ENCODE data around the gene STARD9.
"Not testable (repeated sequence)": the region's sequence is repeated elsewhere in the genome, so short reads cannot be mapped to it uniquely, and the experiment has no call there.

Gene STARD9

DNA sequence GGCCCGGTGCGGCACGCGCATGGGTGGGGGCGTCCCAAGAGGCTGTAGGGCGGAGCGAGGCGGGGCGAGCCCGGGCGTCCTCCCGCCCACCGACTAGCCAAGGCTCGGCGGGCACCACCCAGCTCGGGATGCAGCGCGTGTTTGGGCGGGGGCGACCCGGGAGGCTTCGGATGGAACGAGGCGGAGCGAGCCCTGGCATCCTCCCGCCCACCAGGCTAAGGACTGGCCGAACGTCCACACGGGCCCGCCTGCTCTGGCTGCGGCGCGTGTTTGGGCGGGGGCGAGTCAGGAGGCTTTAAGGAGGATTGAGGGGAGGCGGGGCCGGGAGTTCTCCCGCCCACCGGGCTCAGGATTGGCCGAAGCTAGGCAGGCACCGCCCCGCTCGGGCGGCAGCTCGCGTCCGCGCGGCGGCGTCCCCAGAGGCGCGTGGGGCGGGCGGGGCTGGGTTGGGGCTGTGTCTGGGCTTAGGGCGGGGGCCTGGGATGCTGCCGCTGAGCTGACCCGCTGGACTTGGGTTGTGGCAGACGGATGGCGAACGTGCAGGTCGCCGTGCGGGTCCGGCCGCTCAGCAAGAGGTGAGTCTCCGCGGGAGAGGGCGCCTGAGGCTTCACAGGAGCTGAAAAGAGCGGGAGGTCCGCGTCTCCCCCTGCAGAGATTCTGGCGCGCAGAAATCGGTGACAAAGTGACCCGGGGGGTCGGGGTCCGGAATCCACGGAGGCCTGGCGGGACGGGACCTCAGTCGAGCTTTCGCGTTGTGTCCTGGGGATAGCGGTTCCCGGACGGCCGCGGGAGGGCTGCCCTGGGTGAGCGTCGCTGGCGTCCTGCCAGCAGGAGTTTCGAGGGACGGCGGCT, at the start of gene STARD9:
TSS of gene STARD9 (plus strand) at position 419 of the 852 bp plus-strand sequence. CDS start at position 529, 110 bp downstream.
- peak; percentile 96 for DNase-seq

DNA sequence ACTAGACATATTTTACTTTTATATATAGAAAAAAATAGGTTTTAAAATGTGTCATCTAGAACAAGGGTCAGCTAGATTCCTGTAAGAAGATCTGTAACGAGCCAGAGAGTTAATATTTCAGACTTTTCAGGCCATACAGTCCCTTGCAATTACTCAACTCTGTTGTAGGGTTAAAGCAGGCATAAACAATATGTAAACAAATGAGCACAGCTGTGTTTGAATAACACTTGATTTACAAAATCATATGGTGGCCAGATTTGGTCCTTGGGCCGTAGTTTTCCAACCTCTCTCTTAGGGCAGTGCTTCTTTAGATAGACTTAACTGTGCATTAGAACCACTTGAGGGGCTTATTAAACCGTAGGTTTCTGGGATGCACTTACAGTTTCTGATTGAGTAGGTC, 46.4 kb upstream of the STARD9 start:
- no peak for DNase-seq

DNA sequence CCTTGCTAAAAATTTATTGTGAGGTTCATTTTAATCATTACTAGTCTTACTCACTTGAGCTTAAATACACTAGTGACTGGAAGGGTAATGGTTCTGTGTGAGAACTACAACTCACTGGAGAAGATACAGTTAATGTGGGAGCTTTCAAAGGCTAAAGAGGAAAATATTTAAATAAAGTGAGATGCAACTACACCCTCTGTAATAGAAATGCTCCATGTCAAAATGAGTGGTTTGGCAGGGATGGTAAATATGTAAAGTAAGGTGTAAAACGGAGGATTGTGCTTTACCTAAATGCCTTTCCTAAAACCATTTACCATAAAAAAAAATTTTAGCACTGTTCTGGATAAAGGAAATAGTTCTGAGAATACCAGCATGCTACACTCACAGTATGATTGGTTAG, 42.2 kb upstream of the STARD9 start:
- DNase-seq, result no peak

DNA sequence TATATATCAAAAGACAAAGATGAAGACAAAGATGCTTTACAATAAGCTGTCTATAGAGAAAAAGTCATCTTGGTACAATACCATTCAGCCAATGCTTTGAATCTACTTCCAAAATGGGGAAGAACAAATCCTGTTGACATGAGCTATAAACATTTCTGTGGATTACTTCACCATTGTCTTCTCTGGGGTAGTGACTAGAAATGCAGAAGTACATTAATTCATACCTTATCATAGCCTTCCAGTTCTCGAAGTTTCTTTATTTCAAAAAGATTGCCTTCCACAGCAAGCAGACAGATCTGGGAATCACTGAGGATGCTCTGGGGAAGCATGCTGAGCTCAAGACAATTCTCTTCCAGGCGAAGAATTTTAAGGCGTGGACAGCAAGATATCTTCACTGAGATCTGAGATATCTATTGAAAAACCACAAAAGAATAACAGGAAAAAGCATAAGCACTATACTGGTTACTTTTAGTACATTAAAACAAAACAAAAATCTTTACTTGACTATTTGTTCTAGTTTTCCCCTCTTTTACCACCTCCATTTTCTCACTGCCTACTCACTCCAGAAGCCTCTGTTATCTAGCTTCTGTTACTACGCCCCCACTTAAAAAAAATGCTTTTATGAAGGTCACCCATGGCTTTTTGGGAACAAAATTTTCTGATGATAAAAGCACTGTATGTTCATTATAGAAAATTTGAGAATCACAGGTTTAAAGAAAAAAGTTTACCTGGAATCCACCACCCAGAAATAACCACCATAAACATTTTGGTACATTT, 30.4 kb upstream of the STARD9 start:
- DNase-seq, result no peak

DNA sequence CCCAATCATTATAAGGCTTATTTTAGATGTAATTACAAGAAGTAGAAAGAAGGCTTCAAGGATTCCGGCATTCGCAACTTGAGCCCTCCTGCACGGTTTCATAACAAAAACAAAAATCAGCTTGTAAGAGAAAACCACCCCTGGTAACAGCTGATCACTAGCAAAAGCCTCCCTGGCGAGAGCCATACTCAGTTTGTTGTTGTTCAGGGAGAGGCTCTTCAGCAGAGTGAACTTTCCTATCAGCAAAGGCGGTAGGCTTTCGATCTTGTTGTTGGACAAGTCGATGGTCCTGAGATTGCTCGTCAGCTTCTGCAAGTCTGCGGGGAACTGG, 27.5 kb upstream of the STARD9 start:
- DNase-seq, result no peak

DNA sequence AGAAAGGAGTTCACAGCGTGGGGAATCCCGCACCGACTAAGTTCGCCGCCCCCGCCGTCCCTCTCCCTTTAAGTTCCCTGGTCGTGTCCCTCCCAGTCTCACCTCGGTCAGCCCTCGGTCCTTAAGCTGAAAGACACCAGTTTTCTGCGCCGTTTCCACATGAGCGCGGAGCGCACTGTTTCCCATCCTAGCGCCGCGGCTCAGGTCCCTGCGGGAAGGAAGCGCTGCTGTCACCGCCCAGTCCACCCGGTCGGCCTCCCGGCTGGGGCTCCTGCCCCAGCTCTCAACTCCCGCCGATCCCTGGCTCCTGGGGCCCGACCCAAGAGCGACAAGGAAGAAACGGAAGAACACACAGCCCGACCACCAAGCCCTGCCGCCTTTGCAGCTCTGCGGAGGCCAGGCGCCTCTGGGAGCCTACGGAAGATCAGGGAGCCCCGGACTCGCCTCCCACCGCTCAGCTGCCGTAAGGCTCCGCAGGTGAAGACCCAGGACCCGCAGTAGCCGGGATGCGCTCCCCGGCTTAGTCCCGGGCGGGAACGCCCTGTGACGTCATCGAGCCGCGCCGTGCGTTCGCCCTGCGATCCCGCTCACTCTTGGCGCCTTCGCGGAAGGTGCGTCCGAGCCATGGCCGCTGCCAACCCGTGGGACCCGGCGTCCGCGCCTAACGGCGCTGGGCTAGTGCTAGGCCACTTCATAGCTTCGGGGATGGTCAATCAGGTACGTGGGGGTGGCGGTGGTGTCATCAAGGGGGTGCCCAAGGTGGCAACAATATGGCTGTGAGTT, 27.0 kb upstream of the STARD9 start, which contains the start of the genes HAUS2 and LRRC57:
TSS of gene HAUS2 (plus strand) at position 590 of the 783 bp plus-strand sequence. CDS start at position 625, 35 bp downstream.
TSS of gene LRRC57 (minus strand) at position 545 of the 783 bp plus-strand sequence. CDS start at position 186, 359 bp downstream.
- DNase-seq, result peak; percentile 87

DNA sequence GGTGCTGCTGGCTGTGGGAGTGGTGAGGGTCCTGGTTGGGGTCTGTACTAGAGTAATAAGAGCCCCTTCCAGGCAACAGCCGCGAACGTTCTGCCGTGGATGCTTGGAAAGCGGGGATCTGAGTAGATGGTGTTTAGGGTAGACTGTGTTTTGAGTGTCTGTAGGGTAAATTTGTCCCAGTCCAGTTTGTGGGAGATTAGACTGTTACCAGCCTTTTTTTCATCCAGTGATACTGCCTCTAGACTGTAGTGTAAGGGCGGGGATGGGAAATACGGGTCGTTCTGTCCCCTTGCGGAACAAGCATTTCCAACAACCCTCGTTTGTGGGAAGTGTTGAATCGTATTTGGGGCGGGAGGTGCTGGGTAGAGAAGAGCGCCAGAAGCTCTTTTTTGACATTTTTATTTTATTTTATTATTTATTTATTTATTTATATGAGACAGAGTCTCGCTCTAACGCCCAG, 26.3 kb upstream of the STARD9 start:
- DNase-seq, result no peak

DNA sequence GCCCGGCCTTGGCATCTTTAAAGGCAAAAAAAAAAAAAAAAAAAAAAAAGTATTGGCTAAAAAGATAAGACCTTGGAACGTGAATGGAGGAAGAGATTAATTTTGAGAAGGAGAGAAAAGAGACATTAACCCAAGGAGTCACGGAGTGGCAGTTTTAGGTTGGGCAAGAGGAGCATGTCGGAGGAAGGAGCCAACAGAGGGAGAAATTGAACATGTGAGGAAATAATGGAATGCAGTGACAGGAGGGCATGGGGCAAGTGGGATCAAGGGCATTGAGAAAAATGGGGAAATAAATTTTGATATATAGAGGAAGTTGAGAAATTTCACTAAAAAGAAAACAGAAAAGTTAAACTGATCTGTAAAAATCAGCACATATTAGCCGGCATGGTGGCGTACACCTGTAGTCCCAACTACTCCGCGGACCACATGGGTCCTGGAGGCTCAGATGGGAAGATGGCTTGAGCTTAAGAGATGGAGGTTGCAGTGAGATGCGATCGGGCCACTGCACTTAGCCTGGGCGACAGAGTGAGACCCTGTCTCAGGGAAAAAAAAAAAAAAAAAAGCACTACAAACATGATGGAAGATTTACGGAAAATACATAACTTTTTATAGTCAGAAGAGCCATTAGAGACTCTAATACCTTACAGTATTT, 25.5 kb upstream of the STARD9 start:
- no peak for DNase-seq

DNA sequence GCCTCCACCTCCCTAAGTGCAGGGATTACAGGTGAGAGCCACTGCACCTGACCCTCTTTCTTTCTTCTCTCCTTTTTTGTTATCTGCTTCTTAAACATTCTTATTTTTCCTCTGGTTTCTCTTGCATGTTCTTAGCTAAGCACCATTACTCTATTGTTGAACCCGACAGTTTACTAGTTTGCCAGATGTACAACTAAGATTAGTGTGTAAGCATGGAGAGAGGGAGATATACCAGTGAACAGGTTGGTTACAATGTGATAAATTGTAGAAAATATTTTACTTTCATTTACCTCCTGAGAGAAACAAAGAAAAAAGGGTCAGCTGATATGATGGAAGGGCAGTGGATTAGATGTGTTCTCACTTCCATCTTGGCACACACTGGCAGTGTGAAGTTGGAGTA, 21.9 kb upstream of the STARD9 start:
- no peak for DNase-seq

DNA sequence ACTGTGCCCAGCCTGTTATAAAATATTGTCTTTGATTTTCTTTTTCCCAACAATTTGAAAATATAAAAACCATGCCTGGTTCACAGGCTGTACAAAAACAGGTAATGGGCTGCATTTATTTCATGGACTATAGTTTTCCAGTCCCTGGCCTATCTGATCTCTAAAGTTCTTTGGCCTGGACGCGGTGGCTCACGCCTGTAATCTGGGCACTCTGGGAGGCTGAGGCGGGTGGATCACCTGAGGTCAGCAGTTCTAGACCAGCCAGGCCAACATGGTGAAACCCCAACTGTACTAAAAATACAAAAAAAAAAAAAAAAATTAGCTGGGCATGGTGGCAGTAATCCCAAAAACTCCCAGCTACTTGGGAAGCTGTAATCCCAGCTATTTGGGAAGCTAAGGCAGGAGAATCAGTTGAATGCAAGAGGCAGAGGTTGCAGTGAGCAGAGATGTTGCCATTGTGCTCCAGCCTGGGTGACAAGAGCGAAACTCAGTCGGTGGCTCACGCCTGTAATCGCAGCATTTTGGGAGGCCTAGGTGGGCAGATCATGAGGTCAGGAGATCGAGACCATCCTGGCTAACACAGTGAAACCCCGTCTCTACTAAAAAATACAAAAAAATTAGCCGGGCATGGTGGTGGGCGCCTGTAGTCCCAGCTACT, 18.7 kb upstream of the STARD9 start:
- DNase-seq, result not testable (repeated sequence)

DNA sequence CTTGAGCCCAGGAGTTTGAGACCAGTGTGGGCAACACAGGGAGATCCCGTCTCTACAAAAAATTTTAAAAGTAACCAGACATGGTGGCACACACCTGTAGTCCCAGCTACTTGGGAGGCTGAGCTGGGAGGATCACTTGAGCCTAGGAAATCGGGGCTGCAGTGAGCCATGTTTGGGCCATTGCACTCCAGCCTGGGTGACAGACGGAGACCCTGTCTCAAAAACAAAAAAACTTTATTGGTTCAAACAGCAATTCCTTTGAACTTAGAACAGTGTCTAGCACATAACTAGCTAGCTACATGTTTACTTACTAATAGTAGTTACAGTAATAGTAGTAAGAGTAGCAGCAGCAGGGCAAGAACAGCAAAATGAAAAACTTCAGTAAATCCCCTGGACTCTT, 16.7 kb upstream of the STARD9 start:
- DNase-seq, result no peak

DNA sequence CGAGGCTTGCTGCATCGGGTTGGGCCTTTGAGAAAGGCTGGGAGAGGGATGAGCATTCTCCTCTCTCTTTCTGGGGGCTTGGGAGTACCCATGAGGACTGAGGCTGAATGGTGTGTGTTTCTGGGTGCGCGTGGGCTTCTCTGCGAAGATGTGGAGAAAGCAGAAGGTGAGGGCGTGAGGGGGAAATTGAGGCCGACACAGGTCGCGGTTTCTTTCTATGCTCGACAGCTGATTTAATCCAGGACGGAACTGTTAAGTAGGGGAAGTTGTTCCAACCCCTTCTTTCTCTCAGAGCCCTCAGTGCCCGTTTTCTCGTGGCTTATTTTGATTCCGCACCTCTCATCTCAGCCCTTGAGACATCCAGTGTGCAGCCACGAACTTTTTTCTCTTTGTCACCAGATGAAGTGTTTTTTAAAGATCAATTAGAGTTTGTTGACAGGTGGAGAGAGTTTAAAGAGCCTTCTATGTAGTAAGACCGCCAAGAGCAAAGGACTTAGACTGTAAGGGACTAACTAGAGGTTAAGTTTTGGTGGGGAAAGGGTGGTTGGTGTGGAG, 711 bp downstream of the STARD9 start:
- no peak for DNase-seq

DNA sequence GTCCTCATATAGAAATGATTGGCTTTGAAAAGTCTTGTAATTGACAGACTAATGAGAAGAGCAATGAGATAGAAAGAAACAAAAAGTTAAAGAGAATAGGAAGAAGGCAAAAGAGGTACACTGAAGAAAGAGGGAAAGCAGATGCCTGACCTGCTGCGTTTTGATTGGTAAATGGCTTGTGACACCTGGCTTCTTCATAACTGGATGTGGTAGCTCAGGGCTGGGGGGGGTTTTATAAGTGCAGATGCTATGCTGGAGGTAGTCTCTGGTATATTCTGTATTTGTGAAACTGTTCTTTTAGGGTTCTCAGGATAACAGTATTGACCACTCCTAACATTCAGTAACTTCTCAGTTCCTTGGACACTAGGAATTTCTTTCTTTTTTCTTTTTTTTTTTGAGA, 1.4 kb downstream of the STARD9 start:
- no peak for DNase-seq

DNA sequence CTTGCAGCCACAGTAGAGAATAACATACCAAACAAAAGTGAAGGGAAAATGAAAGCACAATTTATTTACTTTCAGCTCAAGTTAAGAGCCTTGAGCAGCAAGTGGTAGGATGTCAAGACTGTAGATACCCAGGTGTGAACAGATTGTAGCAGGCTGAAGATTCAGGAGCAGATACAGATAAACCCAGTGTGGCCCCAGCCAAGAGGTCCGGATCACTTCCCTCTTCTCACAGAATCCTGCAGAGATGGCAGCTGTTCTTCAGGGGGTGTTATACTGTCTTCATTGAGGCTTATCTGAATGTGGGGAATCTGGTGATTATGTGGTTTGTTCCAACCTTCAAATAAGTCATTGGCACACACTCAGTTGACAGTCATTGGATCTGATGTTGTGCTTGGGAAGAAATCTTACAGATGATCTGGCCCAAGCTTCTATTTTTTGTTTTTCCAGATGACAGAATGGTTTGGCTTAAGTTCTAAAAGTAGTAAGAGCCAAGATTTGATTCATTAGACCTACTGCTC, 2.2 kb downstream of the STARD9 start:
- DNase-seq, result no peak

DNA sequence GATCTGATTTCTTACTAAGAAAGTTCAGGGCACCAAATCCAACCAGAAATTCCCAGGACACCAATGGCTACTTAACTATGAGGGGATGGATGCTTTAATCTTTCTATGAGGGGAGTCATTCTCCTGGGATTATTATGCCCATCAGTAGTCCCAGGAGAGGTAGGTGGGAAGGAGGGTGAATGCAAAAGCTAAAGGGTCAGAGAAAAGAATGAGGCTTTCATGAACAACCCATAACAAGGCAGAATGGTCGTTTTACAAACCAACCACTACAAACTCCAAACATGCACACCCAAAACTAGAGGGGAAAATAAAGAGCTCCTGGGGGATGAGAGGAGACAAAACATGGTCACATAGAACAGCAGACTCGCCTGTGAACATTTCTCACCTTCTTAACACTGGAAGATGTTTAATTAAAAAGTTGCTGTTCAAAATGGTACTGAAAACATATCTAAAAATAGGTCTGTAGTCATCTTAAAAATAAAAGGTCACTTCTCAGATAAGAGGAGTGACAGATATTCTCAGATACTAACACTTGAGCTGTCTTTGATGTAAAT, 3.7 kb downstream of the STARD9 start:
- DNase-seq, result no peak

DNA sequence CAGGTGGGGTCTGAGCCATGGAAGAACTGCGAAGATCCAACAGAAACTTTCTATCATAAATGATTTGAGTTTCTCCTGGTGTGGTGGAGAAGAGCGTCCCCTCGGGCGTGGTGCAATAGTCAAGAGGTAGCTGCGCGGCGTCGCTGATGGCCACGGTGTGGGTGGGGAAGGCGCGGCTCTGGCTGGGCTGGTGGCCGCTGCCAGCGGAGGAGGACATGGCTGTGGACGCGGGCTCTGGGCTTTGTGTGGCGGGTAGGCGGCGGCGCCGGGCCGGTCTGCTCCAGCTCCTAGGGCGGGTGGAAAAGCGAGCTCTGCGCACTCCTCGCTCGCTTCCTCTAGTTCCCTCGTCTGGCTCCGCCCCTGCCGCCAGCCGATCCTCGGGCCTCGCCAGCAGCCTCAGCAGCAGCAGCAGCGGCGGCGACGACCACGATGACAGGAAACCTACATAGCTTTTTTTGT, 5.9 kb downstream of the STARD9 start:
- DNase-seq, result peak; percentile 79

DNA sequence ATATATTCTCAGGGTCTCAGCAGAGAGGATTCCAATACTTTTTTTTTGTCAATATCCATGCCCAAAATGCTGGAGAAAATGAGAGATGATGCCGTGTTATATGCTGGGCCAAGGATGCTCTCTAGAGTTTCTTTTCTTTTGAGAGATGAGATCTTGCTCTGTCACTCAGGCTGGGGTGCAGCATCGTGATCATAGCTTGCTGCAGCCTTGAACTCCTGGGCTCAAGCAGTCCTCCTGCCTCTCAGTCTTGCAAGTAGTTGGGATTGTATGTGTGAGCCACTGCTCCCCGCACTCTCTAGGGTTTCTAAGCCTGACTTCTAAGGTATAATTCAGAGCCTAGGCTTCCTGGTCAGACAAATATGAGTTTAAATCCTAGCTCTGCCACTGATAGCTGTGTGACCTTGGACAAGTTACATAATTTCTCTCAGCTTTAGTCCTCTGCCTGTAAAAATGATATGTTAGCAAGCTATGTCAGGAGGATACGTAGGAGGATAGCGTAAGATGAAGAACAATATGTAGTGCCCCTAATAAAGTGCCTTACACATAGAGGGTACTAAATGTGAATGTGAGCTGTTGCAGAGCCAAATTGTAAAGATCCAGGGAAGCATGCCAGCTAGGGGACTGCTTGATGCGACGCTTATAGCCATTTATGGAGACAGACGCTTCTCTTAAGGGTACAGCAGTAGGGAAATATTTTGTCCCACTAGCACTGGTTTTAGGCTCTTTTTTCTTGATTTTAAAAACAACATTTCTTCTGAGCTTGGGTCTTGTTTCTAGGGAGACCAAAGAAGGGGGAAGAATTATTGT, 7.4 kb downstream of the STARD9 start:
- DNase-seq, result no peak

DNA sequence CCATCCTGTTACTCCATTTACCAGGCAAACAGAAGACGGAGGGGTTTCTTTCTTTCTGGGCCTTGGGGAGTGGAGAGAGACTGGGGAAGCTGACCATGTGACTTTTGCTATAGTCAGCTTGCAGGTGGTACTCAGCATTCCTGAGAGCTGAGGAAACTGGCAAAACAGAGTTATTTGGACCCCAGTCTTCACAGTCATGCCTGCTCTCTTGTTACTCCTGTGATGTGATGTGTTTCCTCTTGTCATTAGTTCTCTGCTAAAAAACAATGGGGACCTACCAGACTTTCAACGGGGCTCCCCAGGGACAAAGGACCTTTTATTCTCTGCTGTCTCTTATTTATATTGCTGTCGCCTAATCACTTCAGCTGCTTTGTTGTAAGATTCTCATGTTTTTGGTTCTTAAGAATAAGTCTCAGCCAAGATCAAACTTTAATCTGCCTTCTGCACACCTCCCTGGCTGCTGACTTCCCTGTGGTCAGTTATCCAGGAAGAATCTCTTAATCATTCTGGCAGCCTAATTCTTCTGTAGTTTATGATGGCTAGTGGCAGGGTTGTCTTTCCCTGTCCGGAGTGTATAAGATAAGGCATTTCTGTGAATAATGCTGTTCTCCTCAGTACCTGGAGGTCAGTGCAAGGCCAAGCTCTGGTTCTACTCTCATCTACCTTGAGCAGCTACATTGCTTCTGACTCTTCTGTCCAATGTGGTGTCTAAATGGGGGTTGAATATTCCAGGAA, 8.8 kb downstream of the STARD9 start:
- no peak for DNase-seq

DNA sequence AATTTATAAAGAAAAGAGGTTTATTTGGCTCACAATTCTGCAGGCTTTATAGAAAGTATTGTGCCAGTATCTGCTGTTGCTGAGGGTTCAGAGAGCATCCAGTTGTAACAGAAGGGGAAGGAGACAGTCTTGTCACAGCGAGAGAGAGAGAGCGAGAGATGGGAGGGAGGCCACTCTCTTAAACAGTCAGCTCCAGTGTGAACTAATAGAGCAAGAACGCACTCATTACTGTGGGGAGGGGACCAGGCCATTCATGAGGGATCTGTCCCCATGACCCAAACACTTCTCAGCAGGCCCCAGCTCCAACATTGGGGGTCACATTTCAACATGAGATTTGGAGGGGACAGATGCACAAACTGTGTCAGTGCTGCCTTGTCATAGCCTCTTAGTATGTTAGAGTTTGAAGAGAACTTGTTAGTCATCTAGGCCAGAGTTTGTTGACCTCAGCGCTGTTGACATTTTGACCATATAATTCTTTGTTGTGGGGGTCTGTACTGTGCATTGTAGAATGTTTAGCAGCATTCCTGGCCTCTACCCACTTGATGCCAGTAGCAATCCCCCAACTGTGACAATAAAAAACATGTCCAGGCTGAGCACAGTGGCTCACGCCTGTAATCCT, 15.3 kb downstream of the STARD9 start:
- no peak for DNase-seq
